Skeletal muscle cell (primary cell): ENCODE data around the gene PRRT3.
"Not testable (repeated sequence)": the region's sequence is repeated elsewhere in the genome, so short reads cannot be mapped to it uniquely, and the experiment has no call there.

ENCODE experiments used
- DNase-seq: peaks from one replicate; pipeline ENCODE4 v3.0.0-alpha.2; 2010; ENCODE audit warnings: low read depth
- H3K4me3 ChIP-seq: 2 replicates; pipeline ENCODE4 v1.5.1; 2011; ENCODE audit warnings: low read depth, mild to moderate bottlenecking, control low read depth, low read length, moderate library complexity

The PRRT3 gene

DNA sequence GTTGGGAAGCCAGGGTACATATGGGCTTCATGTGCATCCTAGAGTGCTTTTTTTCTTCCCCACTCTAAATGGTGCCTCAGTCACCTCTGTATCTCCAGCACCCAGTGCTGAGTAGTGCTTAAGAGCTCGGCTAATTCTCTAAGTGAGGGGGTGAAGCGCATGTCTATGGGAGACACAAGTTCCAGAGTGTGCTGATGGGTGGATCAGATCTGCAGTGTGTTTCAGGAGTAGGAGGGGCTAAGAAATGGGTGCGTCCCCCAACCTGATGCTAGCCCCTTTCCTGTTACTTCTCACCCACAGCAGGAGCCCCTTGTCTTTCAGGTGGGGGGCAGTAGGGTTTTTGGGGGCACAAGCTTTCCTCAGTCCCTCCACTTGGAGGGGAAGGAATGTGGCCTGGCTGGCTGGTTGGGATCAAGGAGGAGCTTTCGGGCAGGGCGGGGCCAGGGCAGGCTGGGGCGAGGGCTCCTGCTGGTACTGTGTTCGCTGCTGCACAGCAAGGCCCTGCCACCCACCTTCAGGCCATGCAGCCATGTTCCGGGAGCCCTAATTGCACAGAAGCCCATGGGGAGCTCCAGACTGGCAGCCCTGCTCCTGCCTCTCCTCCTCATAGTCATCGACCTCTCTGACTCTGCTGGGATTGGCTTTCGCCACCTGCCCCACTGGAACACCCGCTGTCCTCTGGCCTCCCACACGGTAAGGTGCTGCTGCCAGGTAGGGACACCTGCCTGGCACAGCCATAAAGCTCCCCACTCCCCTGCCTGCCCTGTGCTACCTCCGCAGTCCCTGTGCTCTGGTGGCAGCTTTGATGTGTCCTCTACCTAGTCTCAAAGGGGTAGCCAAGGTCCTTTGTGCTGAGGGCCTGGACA lies 49.6 kb downstream of the PRRT3 start, which contains the start of gene IL17RE:
TSS of gene IL17RE (plus strand) at position 477 of the 866 bp plus-strand sequence. CDS start at position 562, 85 bp downstream.
- no peak for DNase-seq
- H3K4me3 ChIP-seq: peak within 1 kb of the TSS; percentile 32

DNA sequence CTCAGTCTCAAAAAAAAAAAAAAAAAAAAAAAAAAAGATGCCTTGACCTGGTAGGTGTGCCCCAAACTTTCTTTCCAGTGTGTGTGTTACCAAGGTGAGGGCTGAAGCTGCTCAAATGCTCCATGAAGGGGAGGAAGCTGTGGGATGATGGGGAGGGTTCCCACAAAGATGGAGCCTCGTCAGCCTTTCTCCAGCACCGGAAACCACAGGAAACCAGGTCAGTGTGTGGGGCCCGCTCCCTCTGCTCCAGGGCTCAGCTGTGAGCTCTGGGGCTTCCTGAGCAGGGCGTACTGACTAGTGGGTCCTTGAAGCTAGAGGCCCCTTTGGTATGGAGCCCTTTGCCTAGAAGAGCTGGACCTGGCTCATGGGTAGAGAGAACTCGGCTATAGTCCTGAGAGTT lies 50.2 kb downstream of the PRRT3 start:
- no peak overlapping the region for H3K4me3 ChIP-seq
- no peak for DNase-seq

DNA sequence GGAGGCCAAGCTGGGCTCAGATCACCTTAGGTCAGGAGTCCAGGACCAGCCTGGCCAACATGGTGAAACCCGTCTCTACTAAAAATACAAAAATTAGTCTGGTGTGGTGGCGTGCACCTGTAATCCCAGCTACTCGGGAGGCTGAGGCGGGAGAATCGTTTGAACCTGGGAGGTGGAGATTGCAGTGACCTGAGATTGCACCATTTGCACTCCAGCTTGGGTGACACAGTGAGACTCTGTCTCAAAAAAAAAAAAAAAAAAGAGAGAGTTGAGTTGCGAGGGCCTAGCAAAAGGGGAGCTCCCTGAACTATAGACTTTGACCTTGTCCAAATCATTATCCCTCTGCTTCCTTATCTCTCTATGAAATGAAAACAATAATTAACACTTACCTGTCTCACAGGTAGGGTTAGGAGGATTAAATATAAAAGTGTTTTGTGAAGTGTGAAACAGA lies 51.2 kb downstream of the PRRT3 start:
- not testable (repeated sequence) for H3K4me3 ChIP-seq, DNase-seq

DNA sequence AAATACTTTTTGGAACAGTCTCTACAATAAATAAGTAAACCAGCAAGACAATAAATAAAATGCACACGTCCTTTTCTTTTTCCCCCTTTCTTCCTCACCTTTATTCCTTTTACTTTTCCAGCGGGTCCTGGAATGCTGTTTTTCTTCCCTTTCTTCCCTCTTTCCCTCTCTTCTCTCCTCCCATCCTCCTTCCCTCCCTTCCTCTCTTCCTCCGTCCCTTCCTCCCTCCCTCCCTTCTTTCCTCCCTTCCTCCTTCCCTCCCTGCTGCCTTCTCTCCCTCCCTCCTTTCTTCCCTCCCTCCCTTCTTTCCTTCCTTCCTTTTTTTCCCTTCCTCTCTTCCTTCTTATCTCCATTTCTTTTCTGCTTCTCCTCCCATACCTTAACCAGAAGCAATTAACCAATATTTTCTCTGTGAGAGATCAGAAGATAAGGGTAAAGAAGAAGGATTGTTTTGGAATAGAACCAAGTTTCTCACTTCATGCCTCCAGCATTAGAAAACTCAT lies 52.9 kb downstream of the PRRT3 start:
- no peak overlapping the region for H3K4me3 ChIP-seq
- DNase-seq: no peak

DNA sequence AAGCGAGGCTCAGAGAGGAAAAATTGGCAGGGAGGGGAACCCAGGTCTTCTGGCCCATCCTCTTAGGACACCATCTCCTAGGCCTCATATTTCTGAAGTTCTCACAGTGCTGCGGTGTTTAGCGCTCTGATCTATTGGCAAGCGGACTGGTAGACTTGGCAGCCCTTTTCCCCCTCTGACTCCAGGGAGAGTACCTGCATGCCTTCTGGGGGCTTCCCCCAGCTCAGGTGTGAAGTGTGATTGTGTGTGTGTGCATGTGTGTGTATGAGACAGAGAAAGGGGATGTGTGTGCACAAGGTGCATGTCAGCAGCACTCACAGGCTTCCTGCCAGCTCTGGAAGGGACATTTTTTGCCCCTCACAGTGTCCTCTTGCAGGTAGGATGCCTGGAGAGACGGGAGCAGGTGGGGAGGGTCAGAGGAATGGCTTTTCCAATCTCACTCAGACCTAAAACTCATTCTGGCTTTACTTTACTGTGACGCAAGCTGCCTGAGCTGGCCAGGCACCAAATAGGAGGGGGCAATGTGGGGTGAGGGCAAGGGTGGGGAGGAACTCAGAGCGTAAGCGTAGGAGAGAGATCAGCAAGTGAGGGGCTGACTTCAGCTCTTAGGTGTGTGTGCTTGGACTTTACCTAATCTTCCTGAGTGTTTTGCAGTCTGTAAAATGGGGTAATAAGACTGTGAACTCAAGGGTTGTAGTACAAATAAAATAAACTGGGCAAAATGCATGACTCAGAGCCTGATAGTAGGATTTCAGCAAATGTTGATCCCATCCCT lies 53.6 kb downstream of the PRRT3 start:
- no peak for DNase-seq

DNA sequence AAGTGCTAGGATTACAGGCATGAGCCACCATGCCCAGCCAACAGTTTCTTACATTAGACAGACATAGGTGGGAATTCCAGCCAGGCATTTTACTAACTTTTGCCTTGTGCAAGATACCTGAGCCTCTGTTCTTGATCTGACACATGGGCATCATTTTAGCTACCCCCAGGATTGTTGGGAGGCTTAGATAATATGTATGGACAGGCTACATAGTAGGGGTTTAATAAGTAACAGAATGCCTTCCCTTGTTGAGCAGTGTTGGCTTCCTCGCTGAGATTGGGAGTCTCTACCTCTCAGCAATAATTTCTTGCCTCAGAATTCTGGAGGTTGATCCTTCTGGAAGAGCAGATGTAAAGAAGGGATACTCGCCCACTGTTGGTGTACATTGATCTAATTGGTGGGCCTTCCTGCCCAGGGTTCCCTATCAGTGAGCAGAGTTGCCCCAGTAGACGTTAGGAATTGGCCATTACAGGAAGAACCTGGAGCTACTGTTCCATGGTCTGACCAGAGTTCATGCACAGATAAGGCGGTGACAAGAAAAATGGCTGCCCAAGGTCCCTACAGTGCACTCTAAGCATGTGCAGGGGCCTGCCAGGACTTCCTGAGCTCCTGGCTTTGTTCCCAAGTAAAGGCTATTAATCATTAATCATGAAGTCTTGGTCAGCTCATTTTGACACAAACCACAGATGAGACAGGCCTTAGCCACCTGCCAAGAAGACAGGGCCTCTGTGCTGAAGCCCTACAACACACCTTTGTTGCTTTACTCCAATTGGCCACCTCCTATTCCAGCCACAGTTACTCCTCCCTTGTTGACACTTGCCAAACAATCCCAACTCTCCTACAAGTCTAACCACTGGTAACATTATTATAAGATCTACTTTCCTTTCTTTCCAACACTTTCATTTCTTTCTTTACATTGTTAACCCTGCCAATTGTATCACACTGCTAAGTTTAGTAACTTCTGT lies 54.5 kb downstream of the PRRT3 start:
- DNase-seq: no peak
- no peak overlapping the region for H3K4me3 ChIP-seq

More for the DNA sequence above, 53.6 kb downstream of the PRRT3 start:
- H3K4me3 ChIP-seq: no peak overlapping the region

DNA sequence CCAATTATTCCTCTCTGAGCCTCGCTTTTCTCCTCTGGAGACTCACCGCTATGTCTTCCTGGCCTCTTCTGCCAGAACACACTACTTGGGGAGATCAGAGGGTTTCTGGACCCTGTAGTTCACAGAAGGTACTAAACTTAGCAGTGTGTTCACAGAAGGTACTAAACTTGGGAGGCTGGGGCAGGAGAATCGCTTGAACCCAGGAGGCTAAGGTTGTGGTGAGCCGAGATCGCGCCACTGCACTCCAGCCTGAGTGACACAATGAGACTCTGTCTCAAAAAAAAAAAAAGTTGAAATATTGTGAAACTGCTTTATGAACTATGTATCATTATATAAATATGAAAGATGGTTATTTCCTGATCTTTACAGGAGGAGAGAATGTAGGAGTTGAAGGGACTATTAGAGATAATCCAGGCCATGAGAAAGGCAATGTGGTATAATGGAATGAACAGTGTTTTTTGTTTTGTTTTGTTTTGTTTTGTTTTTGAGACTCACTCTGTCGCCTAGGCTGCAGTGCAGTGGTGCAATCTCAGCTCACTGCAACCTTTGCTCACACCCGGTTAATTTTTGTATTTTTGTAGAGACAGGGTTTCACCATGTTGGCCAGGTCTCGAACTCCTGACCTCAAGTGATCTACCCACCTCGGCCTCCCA lies 55.3 kb downstream of the PRRT3 start:
- H3K4me3 ChIP-seq, DNase-seq: not testable (repeated sequence)

DNA sequence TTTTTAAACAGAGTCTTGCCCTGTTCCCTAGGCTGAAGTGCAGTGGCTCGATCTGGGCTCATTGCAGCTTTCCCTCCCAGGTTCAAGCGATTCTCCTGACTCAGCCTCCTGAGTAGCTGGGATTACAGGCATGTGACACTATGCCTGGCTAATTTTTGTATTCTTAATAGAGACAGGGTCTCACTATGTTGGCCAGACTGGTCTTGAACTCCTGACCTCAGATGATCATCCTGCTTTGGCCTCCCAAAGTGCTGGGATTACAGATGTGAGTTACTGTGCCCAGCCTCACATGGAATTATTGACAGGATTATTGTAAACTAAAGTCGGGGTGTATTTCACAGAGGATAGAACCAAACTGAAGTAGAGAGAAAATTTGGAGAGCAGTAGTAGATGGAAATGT lies 56.5 kb downstream of the PRRT3 start:
- H3K4me3 ChIP-seq, DNase-seq: not testable (repeated sequence)
